SK-N-MC (cell line): Measurements from ENCODE around the gene THOC6.

Experiments used
- EZH2 ChIP-seq: fragments of 200-600 bp; sonication (generic); IDR thresholded peaks from one replicate; pipeline ENCODE4 v1.6.1; 2017; ENCODE audit warnings: antibody characterized with exemption
- POLR2AphosphoS5 ChIP-seq: IDR thresholded peaks from 2 replicates; pipeline ENCODE4 v1.6.1; 2012; ENCODE audit warnings: mild to moderate bottlenecking, low read depth, low read length, borderline replicate concordance

DNA sequence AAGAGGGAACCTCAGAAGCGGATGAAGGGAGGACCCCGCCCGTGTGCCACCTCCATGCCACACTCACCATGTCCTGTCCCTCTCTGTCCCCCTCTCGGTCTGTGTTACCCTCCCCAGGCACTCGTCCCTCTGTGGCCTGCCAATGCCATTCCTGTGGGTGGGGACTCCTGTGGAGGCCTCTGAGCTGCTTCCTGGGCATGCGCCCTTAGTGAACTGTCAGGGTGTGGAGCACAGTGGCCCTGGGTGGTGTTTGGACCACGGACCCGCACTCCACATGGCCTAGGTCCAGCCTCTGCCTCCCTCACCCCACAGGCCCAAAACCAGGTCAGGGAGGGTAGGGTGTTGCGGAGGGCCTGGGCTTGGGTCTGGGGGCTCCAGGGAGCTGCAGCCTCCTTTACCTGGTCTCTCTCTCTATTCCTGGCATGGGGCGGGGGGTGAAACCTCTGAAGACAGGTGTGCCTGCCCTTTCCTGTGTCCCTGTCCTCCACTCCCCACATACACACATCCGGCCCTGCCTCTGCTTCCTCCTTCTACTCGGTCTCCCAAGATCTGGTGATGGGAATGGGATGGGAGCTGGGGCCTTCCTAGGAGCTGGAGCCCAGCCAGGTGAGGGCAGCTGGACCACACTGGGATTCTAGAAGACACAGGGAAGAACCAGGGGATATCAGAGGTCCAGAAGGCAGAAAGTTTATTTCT lies 32.1 kb upstream of the THOC6 start:
- TF ChIP-seq EZH2 (no peak), POLR2AphosphoS5 (no peak)
